Neural progenitor cell (in vitro differentiated cells): Measurements from ENCODE around the gene RNASE13.

Experiments used
- EZH2 ChIP-seq: fragments of 200-600 bp; sonication (generic); IDR thresholded peaks from 2 replicates; pipeline ENCODE4 v1.6.1; 2017; ENCODE audit warnings: antibody characterized with exemption, mild to moderate bottlenecking, moderate library complexity
- TF ChIP-seq, protein P1 (sequence below): fragments of 200-600 bp; sonication (generic); IDR thresholded peaks from 2 replicates; pipeline ENCODE4 v1.5.1; 2017; ENCODE audit warnings: antibody characterized with exemption, mild to moderate bottlenecking

DNA sequence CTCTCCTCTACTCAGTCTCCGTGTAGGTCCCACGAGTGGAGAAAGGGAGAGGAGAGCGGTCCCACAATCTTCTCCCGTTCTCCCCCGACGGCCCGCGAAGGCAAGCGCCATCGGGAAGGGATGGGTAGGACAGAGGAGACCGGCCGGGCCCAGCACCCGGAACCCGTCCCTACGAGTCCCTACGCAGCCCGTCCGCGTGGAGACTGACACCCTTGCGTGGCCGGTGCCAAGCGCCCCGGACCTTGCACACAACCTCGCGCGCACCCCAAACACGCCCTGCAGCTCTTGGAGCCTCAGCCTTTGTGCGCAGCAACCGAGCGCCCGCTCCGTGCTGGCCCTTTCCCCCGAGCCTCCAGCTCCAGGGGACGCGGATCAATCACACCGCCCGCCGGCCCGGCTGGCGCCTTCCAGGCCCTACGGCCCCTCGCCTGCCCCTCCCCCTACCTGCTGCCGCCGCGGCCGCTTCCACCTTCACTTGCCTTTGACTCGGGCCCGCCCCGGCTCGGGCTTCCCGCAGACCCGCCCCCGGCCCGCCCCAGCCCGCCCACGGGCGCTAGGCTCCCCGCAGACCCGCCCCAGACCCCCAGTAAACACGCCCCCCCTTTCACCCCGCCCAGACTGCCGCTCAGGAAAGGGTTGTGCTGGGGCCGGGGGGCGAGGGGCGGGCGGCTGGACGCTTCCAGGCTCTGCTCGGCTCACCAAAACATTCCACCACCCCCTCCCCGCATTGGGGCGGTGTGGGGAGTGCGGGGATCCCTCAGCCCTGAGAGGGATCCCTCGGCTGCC lies 9.8 kb downstream of the RNASE13 start, which contains the start of gene NDRG2:
- TF ChIP-seq, protein P1, sequence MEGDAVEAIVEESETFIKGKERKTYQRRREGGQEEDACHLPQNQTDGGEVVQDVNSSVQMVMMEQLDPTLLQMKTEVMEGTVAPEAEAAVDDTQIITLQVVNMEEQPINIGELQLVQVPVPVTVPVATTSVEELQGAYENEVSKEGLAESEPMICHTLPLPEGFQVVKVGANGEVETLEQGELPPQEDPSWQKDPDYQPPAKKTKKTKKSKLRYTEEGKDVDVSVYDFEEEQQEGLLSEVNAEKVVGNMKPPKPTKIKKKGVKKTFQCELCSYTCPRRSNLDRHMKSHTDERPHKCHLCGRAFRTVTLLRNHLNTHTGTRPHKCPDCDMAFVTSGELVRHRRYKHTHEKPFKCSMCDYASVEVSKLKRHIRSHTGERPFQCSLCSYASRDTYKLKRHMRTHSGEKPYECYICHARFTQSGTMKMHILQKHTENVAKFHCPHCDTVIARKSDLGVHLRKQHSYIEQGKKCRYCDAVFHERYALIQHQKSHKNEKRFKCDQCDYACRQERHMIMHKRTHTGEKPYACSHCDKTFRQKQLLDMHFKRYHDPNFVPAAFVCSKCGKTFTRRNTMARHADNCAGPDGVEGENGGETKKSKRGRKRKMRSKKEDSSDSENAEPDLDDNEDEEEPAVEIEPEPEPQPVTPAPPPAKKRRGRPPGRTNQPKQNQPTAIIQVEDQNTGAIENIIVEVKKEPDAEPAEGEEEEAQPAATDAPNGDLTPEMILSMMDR: no peak
- peak; percentile 77 for TF ChIP-seq EZH2
